Measurements from ENCODE around the gene LLPH. TPM values are rescaled to one million over a fixed set of nuclear protein-coding genes. Genes with fewer than 3 reads are reported as not detected.
"Not testable (repeated sequence)": the region's sequence is repeated elsewhere in the genome, so short reads cannot be mapped to it uniquely, and the experiment has no call there.

The LLPH gene
- 10 to 100 TPM in 4 of 8 experiments, 1 to 10 TPM in 4; 5.8 to 39.8 (median 12.9) TPM for total RNA-seq

- in situ Hi-C loops (cut with MboI; ENCODE audit: low pct_unique_long_range_greater_than_20kb in 2 of 9, low sequenced_read_pairs in 9 of 9, unreplicated experiment in 9 of 9), result loop anchor here in 2 of 9 experiments (25.0 kb wide), 1 partner anchor 282 kb away; no protein-coding TSS in a partner anchor
- Histone ChIP-seq H3K4me3 (peak within 1 kb of the TSS; percentile 51 to 93 (median 70)), H3K27ac (peak within 1 kb of the TSS; percentile 0 to 73), H3K4me1 (replicated peaks in 1 of 2) (peaks cover 0 to 5% of the 10 kb centered on the region in 2 donors)
- ATAC-seq (replicated peaks in 6 of 8), result peak; percentile 79 to 98 (median 92)
- WGBS, 10 experiments, result 0 to 68% (median 2%) methylated on average over 1 to 32 of the region's 49 CpGs; no CpG with 5 or more reads in 1 of the 10 experiments
Observed at GRCh38 chr12:66130267-66131066, at the start of gene LLPH. Gene LLPH, minus strand, starts transcription at chr12:66130750. Its CDS starts 1,644 bp downstream, at chr12:66129106.

- H3K4me3 ChIP-seq, result no peak overlapping the region
- ATAC-seq (replicated peaks in 6 of 8), result peak in 1 of 8 experiments; percentile 81
Observed at GRCh38 chr12:66176105-66176900, 45.8 kb upstream of the LLPH start.

GRCh38 chr12:66174391-66175325 lies 44.1 kb upstream of the LLPH start:
- 76 to 100% (median 95%) methylated on average over 2 to 11 of the region's 54 CpGs; no CpG with 5 or more reads in 4 of the 10 experiments for WGBS, 10 experiments

More at GRCh38 chr12:66176105-66176900, 45.8 kb upstream of the LLPH start:
- no peaks in the 10 kb centered on the region for H3K4me1 ChIP-seq (replicated peaks in 1 of 2)
- H3K27ac ChIP-seq, result no peak overlapping the region
- in situ Hi-C loops (cut with MboI; ENCODE audit: low pct_unique_long_range_greater_than_20kb in 2 of 9, low sequenced_read_pairs in 9 of 9, unreplicated experiment in 9 of 9), result no loop called here
- 50 to 100% (median 71%) methylated on average over 1 of the region's 1 CpG; no CpG with 5 or more reads in 1 of the 10 experiments for WGBS, 10 experiments

GRCh38 chr12:66170606-66171005 lies 40.1 kb upstream of the LLPH start:
- 82 to 100% (median 98%) methylated on average over 1 to 3 of the region's 3 CpGs; no CpG with 5 or more reads in 4 of the 10 experiments for WGBS, 10 experiments
- H3K27ac ChIP-seq, result no peak overlapping the region
- ATAC-seq (replicated peaks in 6 of 8), result no peak
- in situ Hi-C loops (cut with MboI; ENCODE audit: low pct_unique_long_range_greater_than_20kb in 2 of 9, low sequenced_read_pairs in 9 of 9, unreplicated experiment in 9 of 9), result no loop called here
- H3K4me3 ChIP-seq, result no peak overlapping the region
- peaks cover 6 to 9% of the 10 kb centered on the region in 2 donors for H3K4me1 ChIP-seq (replicated peaks in 1 of 2)

More at GRCh38 chr12:66174391-66175325, 44.1 kb upstream of the LLPH start:
- H3K27ac ChIP-seq; H3K4me3 ChIP-seq; in situ Hi-C loops (cut with MboI; ENCODE audit: low pct_unique_long_range_greater_than_20kb in 2 of 9, low sequenced_read_pairs in 9 of 9, unreplicated experiment in 9 of 9); ATAC-seq (replicated peaks in 6 of 8); H3K4me1 ChIP-seq (replicated peaks in 1 of 2): not testable (repeated sequence)

- peak; percentile 93 to 99 (median 98) for ATAC-seq (replicated peaks in 6 of 8)
- peak within 1 kb of the TSS; percentile 67 to 81 (median 69) for H3K4me3 ChIP-seq
- in situ Hi-C loops (cut with MboI; ENCODE audit: low pct_unique_long_range_greater_than_20kb in 2 of 9, low sequenced_read_pairs in 9 of 9, unreplicated experiment in 9 of 9), result no loop called here
- H3K4me1 ChIP-seq (replicated peaks in 1 of 2), result peaks cover 6 to 9% of the 10 kb centered on the region in 2 donors
- WGBS, 10 experiments, result 0 to 6% (median 0%) methylated on average over 2 to 30 of the region's 67 CpGs; no CpG with 5 or more reads in 2 of the 10 experiments
- peak within 1 kb of the TSS; percentile 93 to 95 for H3K27ac ChIP-seq
Observed at GRCh38 chr12:66169221-66170170, 38.9 kb upstream of the LLPH start, which contains the start of gene TMBIM4. Gene TMBIM4, minus strand, starts transcription at chr12:66169996. Its CDS starts 45 bp downstream, at chr12:66169951.

GRCh38 chr12:66168410-66168809 lies 37.9 kb upstream of the LLPH start:
- Histone ChIP-seq H3K4me1 (replicated peaks in 1 of 2) (peaks cover 6 to 9% of the 10 kb centered on the region in 2 donors), H3K27ac (no peak overlapping the region), H3K4me3 (peak overlapping the region in 4 of 5 donors; percentile 67 to 81 (median 68))
- WGBS, 10 experiments, result 25 to 92% (median 64%) methylated on average over 4 to 8 of the region's 8 CpGs
- ATAC-seq (replicated peaks in 6 of 8), result no peak
- in situ Hi-C loops (cut with MboI; ENCODE audit: low pct_unique_long_range_greater_than_20kb in 2 of 9, low sequenced_read_pairs in 9 of 9, unreplicated experiment in 9 of 9), result no loop called here

- no peak for ATAC-seq (replicated peaks in 6 of 8)
- in situ Hi-C loops (cut with MboI; ENCODE audit: low pct_unique_long_range_greater_than_20kb in 2 of 9, low sequenced_read_pairs in 9 of 9, unreplicated experiment in 9 of 9), result no loop called here
- Histone ChIP-seq H3K4me3 (no peak overlapping the region), H3K27ac (no peak overlapping the region), H3K4me1 (replicated peaks in 1 of 2) (peaks cover 6 to 9% of the 10 kb centered on the region in 2 donors)
- 79 to 100% (median 98%) methylated on average over 1 to 2 of the region's 2 CpGs for WGBS, 10 experiments
Observed at GRCh38 chr12:66166561-66166960, 36.0 kb upstream of the LLPH start.

GRCh38 chr12:66165141-66165540 lies 34.6 kb upstream of the LLPH start:
- WGBS, 10 experiments, result 83 to 100% (median 100%) methylated on average over 1 to 2 of the region's 2 CpGs; no CpG with 5 or more reads in 1 of the 10 experiments
- Histone ChIP-seq H3K4me1 (replicated peaks in 1 of 2) (peaks cover 6% of the 10 kb centered on the region in 2 donors), H3K27ac (no peak overlapping the region), H3K4me3 (no peak overlapping the region)
- in situ Hi-C loops (cut with MboI; ENCODE audit: low pct_unique_long_range_greater_than_20kb in 2 of 9, low sequenced_read_pairs in 9 of 9, unreplicated experiment in 9 of 9), result no loop called here
- no peak for ATAC-seq (replicated peaks in 6 of 8)

GRCh38 chr12:66164349-66164821 lies 33.8 kb upstream of the LLPH start:
- H3K4me3 ChIP-seq, result no peak overlapping the region
- peaks cover 6% of the 10 kb centered on the region in 2 donors for H3K4me1 ChIP-seq (replicated peaks in 1 of 2)
- H3K27ac ChIP-seq, result no peak overlapping the region
- in situ Hi-C loops (cut with MboI; ENCODE audit: low pct_unique_long_range_greater_than_20kb in 2 of 9, low sequenced_read_pairs in 9 of 9, unreplicated experiment in 9 of 9), result no loop called here
- no peak for ATAC-seq (replicated peaks in 6 of 8)
- 71 to 100% (median 92%) methylated on average over 1 to 3 of the region's 3 CpGs for WGBS, 10 experiments

- in situ Hi-C loops (cut with MboI; ENCODE audit: low pct_unique_long_range_greater_than_20kb in 2 of 9, low sequenced_read_pairs in 9 of 9, unreplicated experiment in 9 of 9), result no loop called here
Observed at GRCh38 chr12:66163289-66163688, 32.7 kb upstream of the LLPH start.

GRCh38 chr12:66162701-66163100 lies 32.2 kb upstream of the LLPH start:
- in situ Hi-C loops (cut with MboI; ENCODE audit: low pct_unique_long_range_greater_than_20kb in 2 of 9, low sequenced_read_pairs in 9 of 9, unreplicated experiment in 9 of 9), result no loop called here

More at GRCh38 chr12:66163289-66163688, 32.7 kb upstream of the LLPH start:
- peaks cover 1 to 2% of the 10 kb centered on the region in 2 donors for H3K4me1 ChIP-seq (replicated peaks in 1 of 2)
- WGBS, 10 experiments, result 51 to 100% (median 71%) methylated on average over 1 to 4 of the region's 4 CpGs; no CpG with 5 or more reads in 1 of the 10 experiments
- ATAC-seq (replicated peaks in 6 of 8), result no peak
- no peak overlapping the region for H3K4me3 ChIP-seq
- H3K27ac ChIP-seq, result no peak overlapping the region

More at GRCh38 chr12:66162701-66163100, 32.2 kb upstream of the LLPH start:
- 77 to 100% (median 93%) methylated on average over 1 to 2 of the region's 2 CpGs; no CpG with 5 or more reads in 2 of the 10 experiments for WGBS, 10 experiments
- no peak overlapping the region for H3K27ac ChIP-seq
- no peak overlapping the region for H3K4me3 ChIP-seq
- ATAC-seq (replicated peaks in 6 of 8), result no peak
- H3K4me1 ChIP-seq (replicated peaks in 1 of 2), result no peaks in the 10 kb centered on the region

Measured in motor neuron (in vitro differentiated cells).